Activated CD4-positive, alpha-beta T cell treated with anti-CD3 and anti-CD28 coated beads, Interleukin-2, amount 50 U/mL, for 4 hours (primary cell): ENCODE measurements around the gene MAP2K3.
"Not testable (repeated sequence)": the region's sequence is repeated elsewhere in the genome, so short reads cannot be mapped to it uniquely, and the experiment has no call there.

Experiments used
- DNase-seq, 2 experiments: peaks; one replicate each; pipeline ENCODE4 v3.0.0-alpha.2; 2020

Gene MAP2K3

DNA sequence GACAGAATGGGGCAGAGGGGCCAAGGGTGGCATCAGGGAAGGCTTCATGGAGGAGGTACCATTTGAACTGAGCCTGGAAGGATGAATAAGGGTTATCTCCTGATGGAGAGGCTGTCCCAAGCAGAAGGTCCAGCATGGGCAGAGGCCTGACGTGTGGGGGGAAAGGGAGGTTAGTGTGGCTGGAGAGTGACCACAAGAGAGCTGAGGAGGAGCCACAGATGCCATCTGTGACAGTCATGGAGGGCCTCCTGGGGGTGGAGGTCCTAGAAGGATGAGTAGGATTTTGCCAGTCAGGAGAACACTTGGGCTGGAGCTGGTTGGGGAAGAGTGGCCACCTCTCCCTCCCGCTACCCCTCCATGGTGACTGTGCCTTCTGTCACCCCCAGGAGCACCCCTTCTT is 29.2 kb downstream of the MAP2K3 start:
- not testable (repeated sequence) for DNase-seq

DNA sequence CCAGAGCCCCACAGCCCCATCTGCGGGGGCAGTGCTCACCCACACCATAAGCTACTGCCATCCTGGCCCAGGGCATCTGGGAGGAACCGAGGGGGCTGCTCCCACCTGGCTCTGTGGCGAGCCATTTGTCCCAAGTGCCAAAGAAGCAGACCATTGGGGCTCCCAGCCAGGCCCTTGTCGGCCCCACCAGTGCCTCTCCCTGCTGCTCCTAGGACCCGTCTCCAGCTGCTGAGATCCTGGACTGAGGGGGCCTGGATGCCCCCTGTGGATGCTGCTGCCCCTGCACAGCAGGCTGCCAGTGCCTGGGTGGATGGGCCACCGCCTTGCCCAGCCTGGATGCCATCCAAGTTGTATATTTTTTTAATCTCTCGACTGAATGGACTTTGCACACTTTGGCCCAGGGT is 29.8 kb downstream of the MAP2K3 start:
- DNase-seq, result not testable (repeated sequence)

- DNase-seq, result not testable (repeated sequence)
Measured at GRCh38 chr17:21314701-21315111, 30.2 kb downstream of the MAP2K3 start.

GRCh38 chr17:21315246-21316000 is 30.9 kb downstream of the MAP2K3 start:
- not testable (repeated sequence) for DNase-seq

DNA sequence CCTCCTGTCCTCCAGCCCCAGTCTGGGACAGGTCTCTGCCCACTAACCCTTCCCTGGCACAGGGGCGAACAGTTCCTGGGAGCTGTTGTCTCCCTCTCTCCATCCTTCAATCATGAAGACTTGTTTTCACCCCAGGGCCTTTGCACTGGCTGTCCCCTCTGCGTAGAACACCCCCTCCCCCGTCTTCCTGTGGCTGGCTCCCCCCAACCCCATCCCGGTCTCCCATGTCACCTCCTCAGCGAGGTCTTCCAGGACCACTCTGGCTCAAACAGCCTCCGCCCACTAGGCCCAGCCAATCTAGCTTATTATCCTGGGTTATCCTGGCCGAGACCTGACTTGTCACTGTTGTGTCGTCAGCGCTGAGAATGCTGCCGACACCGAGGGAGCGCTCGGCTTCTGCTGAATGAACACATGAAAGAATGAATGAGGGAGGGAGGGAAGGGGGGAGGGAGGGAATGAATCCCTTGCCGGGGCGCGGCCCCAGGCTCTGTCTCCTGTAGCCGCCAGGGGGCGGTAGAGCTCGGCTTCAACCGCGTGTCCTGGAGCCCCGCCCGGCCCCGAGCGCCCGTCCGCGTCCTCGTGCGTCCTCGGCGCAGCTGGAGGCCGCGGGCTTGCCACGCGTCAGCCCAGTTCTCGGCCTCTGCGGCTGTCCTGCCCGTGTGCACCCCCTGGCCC is 31.8 kb downstream of the MAP2K3 start:
- not testable (repeated sequence) for DNase-seq

DNA sequence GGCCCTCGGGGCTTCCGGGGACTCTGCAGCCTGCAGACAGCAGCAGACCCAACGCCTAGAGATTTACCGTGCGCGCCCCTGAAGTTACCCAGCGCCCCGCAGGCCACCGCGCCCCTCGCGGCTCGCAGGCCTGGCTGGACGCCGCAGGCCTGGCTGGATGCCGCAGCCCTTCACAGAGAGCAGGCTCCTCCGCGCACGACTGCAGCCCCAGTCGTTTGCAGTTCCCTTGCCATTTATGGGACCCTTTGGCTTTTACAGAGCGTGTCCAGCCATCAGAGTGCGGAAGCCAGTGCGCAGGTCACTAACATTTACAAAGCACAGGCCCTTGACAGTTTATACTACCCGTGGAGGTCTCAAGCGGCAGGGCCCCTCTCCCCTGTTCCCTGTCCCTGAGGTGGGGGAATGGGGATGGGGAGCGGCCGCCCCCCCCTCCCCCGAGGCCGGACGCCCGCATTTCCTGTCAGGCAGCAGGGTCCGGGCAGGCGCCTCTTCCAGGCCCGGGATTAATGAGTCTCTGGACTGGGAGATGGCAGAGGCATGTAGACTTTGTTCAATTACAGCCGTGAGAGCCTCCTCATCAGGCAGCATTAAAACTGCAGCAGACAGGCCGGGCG is 32.5 kb downstream of the MAP2K3 start:
- DNase-seq, result not testable (repeated sequence)

- not testable (repeated sequence) for DNase-seq
Measured at GRCh38 chr17:21317821-21318220, 33.3 kb downstream of the MAP2K3 start.

- no peak for DNase-seq
Measured at GRCh38 chr17:21318439-21318838, 33.9 kb downstream of the MAP2K3 start.

- not testable (repeated sequence) for DNase-seq
Measured at GRCh38 chr17:21318856-21319255, 34.3 kb downstream of the MAP2K3 start.

DNA sequence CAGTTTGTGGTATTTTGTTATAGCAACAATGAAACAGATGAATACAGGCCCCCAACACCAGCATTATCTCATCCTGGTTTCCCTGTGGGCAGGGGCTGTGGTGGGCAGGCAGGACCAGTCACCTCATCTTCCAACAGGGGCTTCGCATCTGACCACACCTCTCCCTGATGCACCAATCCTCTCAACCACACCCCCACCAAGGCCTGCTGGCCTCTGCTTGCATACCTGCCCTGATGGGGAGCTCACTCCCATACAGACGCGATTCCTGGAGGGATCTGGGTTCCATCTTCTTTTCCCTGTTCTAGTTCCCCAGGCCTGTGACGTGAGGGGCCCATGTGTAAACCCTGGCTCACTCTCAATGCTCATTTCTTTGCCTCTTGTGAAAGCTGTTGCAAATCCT is 34.7 kb downstream of the MAP2K3 start:
- not testable (repeated sequence) for DNase-seq

GRCh38 chr17:21319686-21320375 is 35.3 kb downstream of the MAP2K3 start:
- not testable (repeated sequence) for DNase-seq

DNA sequence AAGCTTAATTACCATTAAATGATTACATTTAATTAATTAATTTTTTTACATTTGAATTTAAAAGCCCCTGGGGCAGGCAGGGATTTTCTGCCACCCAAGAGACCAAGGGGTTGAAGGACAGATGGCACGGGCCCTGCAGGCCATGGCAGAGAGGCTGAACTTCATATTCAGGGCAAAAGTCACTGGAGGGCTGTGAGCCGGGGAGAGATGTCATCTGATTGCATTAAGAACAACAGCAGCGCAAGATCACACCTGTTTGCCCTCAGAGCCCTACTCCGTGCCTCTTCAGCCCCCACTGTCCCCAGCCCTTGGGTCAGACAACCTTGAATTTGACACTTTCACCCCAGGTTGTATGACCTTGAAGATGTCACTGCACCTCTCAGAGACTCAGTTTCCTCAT is 35.9 kb downstream of the MAP2K3 start:
- DNase-seq, result not testable (repeated sequence)

DNA sequence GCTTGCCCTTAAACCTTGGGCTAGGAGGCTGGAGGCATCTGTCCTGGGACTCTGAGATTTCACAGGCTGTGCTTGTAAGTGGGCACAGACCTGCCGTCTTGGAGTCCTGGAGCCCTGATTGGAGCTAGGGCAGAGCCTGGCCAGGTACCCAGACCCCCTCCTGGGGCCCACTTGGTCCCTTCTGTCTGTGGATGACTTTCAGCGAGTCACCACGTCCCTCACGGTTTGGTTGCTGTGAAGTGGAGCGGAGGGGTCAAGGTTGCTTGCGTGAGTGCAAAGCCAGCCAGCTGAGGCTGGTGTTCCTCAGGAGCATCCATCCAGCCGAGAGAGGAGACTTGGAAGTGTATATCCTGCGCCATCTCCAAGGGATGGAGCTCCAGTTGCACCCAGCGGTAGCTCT is 36.5 kb downstream of the MAP2K3 start:
- not testable (repeated sequence) for DNase-seq

DNA sequence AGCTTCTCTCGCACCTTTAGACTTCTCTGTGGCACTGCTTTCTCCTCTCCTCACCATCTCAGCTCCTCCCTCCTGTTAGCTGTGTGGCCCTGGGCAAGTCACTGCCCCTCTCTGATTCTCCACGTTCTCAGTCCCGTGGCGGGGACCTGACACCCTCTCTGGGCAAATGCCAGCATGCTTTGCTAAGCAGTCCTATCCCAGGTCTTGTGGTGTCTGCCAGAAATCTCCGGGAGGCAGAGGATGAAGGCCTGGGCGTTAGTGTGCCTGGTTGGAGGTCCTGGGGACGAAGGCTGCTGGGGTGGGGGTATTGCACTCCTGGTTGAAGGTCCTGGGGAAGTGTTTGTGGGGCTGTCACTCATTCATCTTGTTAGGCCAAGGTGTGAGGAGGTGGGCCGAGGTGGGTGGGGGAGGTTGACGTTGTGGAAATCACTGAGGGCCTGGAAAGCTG is 37.3 kb downstream of the MAP2K3 start:
- not testable (repeated sequence) for DNase-seq

GRCh38 chr17:21323257-21324111 is 39.0 kb downstream of the MAP2K3 start:
- DNase-seq, result not testable (repeated sequence)

GRCh38 chr17:21324741-21325140 is 40.2 kb downstream of the MAP2K3 start:
- DNase-seq, result not testable (repeated sequence)

GRCh38 chr17:21327921-21328320 is 43.4 kb downstream of the MAP2K3 start:
- DNase-seq, result not testable (repeated sequence)

DNA sequence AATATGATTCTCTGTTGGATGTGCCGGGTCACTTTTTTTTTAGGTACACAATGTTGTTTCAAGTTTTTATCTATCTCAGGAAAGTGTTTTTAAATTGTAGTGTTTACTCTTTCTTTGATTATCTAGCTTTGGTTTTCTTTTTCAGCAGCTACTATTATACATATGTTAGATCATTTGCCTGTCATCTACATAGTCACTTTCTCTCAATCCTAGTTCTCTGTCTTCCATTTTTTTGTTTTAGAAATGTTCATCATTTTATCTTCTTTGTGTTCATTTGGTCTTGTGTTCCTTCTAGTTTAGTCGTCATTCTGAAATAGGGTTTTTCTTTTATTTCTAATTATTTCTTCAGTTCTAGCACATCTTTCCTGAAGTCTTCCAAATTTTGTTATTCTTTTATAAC is 44.3 kb downstream of the MAP2K3 start:
- DNase-seq, result not testable (repeated sequence)

DNA sequence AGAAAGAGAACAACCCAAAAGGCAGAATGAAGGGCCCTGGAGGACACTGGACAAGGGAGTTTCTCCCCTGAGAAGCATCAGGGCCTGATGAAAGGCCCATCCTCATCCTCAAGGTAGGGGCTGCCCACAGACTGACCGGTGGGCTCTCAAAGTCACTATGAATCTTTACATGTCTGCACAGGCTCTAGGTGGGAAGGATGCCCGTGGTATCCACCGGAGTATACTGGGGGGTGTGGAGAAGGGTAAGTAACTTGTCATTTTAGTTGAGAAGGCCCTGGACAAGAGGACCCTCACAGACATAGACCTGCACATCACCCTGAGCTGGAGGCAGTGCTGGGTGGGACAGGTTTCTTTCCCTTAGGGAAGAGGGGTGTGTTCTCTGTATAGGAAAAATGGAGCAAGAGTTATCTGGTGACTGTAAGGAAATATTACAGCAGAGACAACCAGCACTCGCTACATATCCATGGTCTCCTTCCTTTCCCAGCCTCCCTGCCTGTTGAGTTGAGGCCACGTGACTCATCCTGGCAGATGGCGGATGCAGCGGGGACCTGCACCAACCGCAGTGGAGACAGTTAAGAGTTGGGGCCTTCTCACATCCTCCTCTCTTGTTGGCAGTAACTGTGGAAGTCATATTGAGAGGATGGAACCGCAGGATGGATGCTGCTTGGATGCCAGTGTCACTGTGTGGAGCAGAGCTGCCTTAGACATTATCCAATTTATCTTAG is 46.1 kb downstream of the MAP2K3 start:
- no peak for DNase-seq

DNA sequence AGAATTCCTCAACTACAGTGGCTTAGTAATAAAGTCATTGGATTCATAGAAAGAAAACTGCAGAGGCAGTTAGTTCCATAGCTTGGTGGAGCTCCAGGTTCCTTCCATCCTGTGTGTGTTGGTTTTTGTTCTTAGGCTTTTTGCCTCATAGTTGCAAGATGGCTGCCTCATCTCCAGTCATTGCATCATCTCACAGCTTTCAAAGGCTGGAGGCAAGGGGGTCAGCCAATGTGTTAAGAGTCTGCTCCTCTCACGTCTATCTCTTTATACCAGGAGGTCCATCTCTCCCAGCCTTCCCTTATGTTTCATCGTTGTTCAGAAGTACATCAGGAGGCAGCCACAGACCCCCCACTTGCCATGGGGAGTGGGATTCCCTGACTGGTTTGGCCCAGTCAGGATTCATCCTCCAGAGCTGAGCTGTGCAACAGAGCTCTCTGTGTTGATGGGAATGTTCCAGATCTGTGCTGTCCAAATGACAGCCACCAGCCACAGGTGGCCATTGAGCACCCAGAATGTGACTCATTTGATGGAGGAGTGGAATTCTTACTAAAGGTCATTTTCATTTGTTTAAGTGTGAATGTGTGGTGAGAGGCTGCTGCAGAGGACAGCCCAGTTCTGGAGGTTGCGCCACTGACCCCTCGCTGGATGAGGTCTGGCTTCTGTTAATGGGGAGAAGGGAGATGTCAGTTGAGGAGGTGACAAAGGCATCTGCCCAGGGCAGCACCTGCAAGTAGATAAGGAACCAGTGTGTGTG is 52.2 kb downstream of the MAP2K3 start:
- not testable (repeated sequence) for DNase-seq
